Renal cortex interstitium (tissue), 11 donors: ENCODE measurements around the gene DTD1. TPM values are rescaled to one million over a fixed set of nuclear protein-coding genes. Genes with fewer than 3 reads are reported as not detected.
A peak's percentile ranks its signal among the peaks of the same experiment; 100 is the strongest.
"Not testable (repeated sequence)": the region's sequence is repeated elsewhere in the genome, so short reads cannot be mapped to it uniquely, and the experiment has no call there.

Experiments used
- DNase-seq, 11 donors: peaks; one replicate each; pipeline ENCODE4 v3.0.0-alpha.2; 2013; ENCODE audit warnings: low read depth in 9 of 11, low spot score in 4 of 11; ENCODE audit errors: extremely low read depth in 1 of 11
- polyA plus RNA-seq, 3 donors: library from polyadenylated mRNA; unstranded; fragments of 120-200 nt; gene quantifications; one replicate each; pipeline ENCODE4 v1.2.1, GENCODE V29; 2013; ENCODE audit not compliant: insufficient read length in 3 of 3

Gene DTD1
- polyA plus RNA-seq, 3 donors = 29.8 to 35.8 (median 34.4) TPM

GRCh38 chr20:18750735-18751134, 162.9 kb downstream of the DTD1 start:
- no peak for DNase-seq

GRCh38 chr20:18754030-18754652, 166.3 kb downstream of the DTD1 start:
- no peak for DNase-seq

- DNase-seq = no peak
These were observed 166.8 kb downstream of the DTD1 start for GRCh38 chr20:18754653-18755045.

- not testable (repeated sequence) for DNase-seq
These were observed 173.0 kb downstream of the DTD1 start for GRCh38 chr20:18760852-18761251.

- no peak for DNase-seq
These were observed 179.8 kb downstream of the DTD1 start for GRCh38 chr20:18767676-18768075.

GRCh38 chr20:18773566-18773965, 185.7 kb downstream of the DTD1 start:
- DNase-seq = no peak

- no peak for DNase-seq
These were observed 186.4 kb downstream of the DTD1 start for GRCh38 chr20:18774207-18774606.

- DNase-seq = no peak
These were observed 187.8 kb downstream of the DTD1 start for GRCh38 chr20:18775633-18776032.

- DNase-seq = peak in 3 of 11 donors; percentile 15 to 23 (median 19)
These were observed 191.0 kb downstream of the DTD1 start for GRCh38 chr20:18778690-18779392.

GRCh38 chr20:18780385-18781130, 192.7 kb downstream of the DTD1 start:
- no peak for DNase-seq

GRCh38 chr20:18781509-18781908, 193.7 kb downstream of the DTD1 start:
- no peak for DNase-seq

GRCh38 chr20:18783385-18783959, 195.6 kb downstream of the DTD1 start:
- no peak for DNase-seq

- not testable (repeated sequence) for DNase-seq
These were observed 199.2 kb downstream of the DTD1 start for GRCh38 chr20:18787046-18787445.

GRCh38 chr20:18788021-18788420, 200.2 kb downstream of the DTD1 start:
- no peak for DNase-seq

GRCh38 chr20:18790787-18791186, 202.9 kb downstream of the DTD1 start:
- DNase-seq = no peak

- peak; percentile 84 to 96 (median 89) for DNase-seq
These were observed 206.0 kb downstream of the DTD1 start for GRCh38 chr20:18793625-18794427.

- DNase-seq = no peak
These were observed 206.6 kb downstream of the DTD1 start for GRCh38 chr20:18794428-18794787.

- no peak for DNase-seq
These were observed 207.5 kb downstream of the DTD1 start for GRCh38 chr20:18795366-18795765.

- no peak for DNase-seq
These were observed 208.5 kb downstream of the DTD1 start for GRCh38 chr20:18796282-18796833.
